K562 (cell line): ENCODE data around the gene OR11L1. TPM values are rescaled to one million over a fixed set of nuclear protein-coding genes. Genes with fewer than 3 reads are reported as not detected.

Experiments
- CHCHD3 ChIP-seq: fragments of 250-450 bp; sonication (Bioruptor Pico); IDR thresholded peaks from 2 replicates; pipeline ENCODE4 v2.1.2; 2022; ENCODE audit warnings: mild to moderate bottlenecking
- CHD1 ChIP-seq: fragments of 200-600 bp; sonication (generic); IDR thresholded peaks from one replicate; pipeline ENCODE4 v1.6.1; 2012; ENCODE audit warnings: mild to moderate bottlenecking, moderate library complexity, low read length, inconsistent platforms
- E2F5 ChIP-seq: sonication (generic); formaldehyde crosslinking; IDR thresholded peaks from 2 replicates; pipeline ENCODE4 v1.8.0; 2022; ENCODE audit warnings: mild to moderate bottlenecking, missing genetic modification reagents
- FOXJ3 ChIP-seq: sonication (generic); formaldehyde crosslinking; IDR thresholded peaks from 2 replicates; pipeline ENCODE4 v1.4.0; 2020; ENCODE audit warnings: mild to moderate bottlenecking, missing genetic modification reagents
- HDAC2 ChIP-seq: fragments of 450-650 bp; IDR thresholded peaks from 2 replicates; pipeline ENCODE4 v1.6.1; 2016; ENCODE audit warnings: mild to moderate bottlenecking
- HNRNPH1 ChIP-seq: fragments of 200-400 bp; formaldehyde crosslinking; optimal IDR thresholded peaks from 2 replicates; pipeline ENCODE3; 2017; ENCODE audit warnings: low read depth, mild to moderate bottlenecking, low read length, moderate library complexity
- NFE2L1 ChIP-seq: fragments of 450-650 bp; IDR thresholded peaks from 2 replicates; pipeline ENCODE4 v1.6.1; 2016; ENCODE audit warnings: missing genetic modification characterization, low read depth, mild to moderate bottlenecking, missing compliant biosample characterization, moderate library complexity, borderline replicate concordance
- NR0B1 ChIP-seq: fragments of 450-650 bp; IDR thresholded peaks from one replicate; pipeline ENCODE4 v1.6.1; 2018; ENCODE audit warnings: mild to moderate bottlenecking, moderate library complexity; ENCODE audit not compliant: partially characterized antibody
- OTX1 ChIP-seq: fragments of 450-650 bp; formaldehyde crosslinking; IDR thresholded peaks from 2 replicates; pipeline ENCODE4 v1.4.0; 2022; ENCODE audit warnings: mild to moderate bottlenecking
- PRMT5 ChIP-seq: sonication (generic); formaldehyde crosslinking; IDR thresholded peaks from 2 replicates; pipeline ENCODE4 v1.5.0; 2020; ENCODE audit warnings: missing genetic modification reagents
- SAFB ChIP-seq: fragments of 200-400 bp; formaldehyde crosslinking; IDR thresholded peaks from 2 replicates; pipeline ENCODE4 v1.6.1; 2017; ENCODE audit warnings: low read depth, low read length, borderline replicate concordance
- SMARCA5 ChIP-seq: fragments of 450-650 bp; IDR thresholded peaks from 2 replicates; pipeline ENCODE4 v1.6.1; 2016
- SMC3 ChIP-seq: conservative IDR thresholded peaks from 2 replicates; pipeline ENCODE4 v1.6.1; 2011; ENCODE audit warnings: low read depth, low read length, improper control_type of control experiment; ENCODE audit not compliant: insufficient read depth
- USF2 ChIP-seq: sonication (generic); formaldehyde crosslinking; IDR thresholded peaks from 2 replicates; pipeline ENCODE4 v1.5.0; 2020; ENCODE audit warnings: missing genetic modification reagents
- XRCC3 ChIP-seq: fragments of 450-650 bp; IDR thresholded peaks from 2 replicates; pipeline ENCODE4 v1.6.1; 2017; ENCODE audit warnings: mild to moderate bottlenecking, moderate library complexity
- ZNF239 ChIP-seq: fragments of 250-450 bp; sonication (Bioruptor Pico); IDR thresholded peaks from 2 replicates; pipeline ENCODE4 v1.4.0; 2020; ENCODE audit warnings: mild to moderate bottlenecking
- ZNF551 ChIP-seq: fragments of 250-450 bp; sonication (Bioruptor Pico); IDR thresholded peaks from 2 replicates; pipeline ENCODE4 v1.5.0; 2021; ENCODE audit warnings: mild to moderate bottlenecking, moderate library complexity
- ZNF717 ChIP-seq: fragments of 250-450 bp; sonication (Bioruptor Pico); IDR thresholded peaks from 2 replicates; pipeline ENCODE4 v1.5.0; 2021
- ZNF780A ChIP-seq: fragments of 250-450 bp; sonication (Bioruptor Pico); IDR thresholded peaks from 2 replicates; pipeline ENCODE4 v1.5.0; 2021; ENCODE audit warnings: mild to moderate bottlenecking
- polyA plus RNA-seq, 8 experiments: library from polyadenylated mRNA; depleted of rRNA in 4 of 8; stranded (reverse) in 5 of 8; unstranded in 3 of 8; fragments of >200 nt; fragmentation: Nextera tagmentation in 2 of 8; fragmentation: Illumina TruSeq in 1 of 8; extraction: Ambion mirVana in 2 of 8; extraction: Trizol in 1 of 8; gene quantifications; 2 replicates each; pipeline versions ENCODE4 v1.2.1 to v1.2.3, GENCODE V29; 2011 to 2014; ENCODE audit warnings: inconsistent platforms in 1 of 8, missing spikeins in 1 of 8
- total RNA-seq, 7 experiments: library from RNA; depleted of rRNA in 6 of 7; stranded (reverse); fragments of >200 nt in 6 of 7; fragmentation: Illumina TruSeq in 2 of 7; extraction: Trizol in 2 of 7; gene quantifications; 2 replicates each; pipeline versions ENCODE4 v1.2.1 to v1.2.3, GENCODE V29; 2011 to 2021; ENCODE audit warnings: low replicate concordance in 1 of 7
- TF ChIP-seq, protein P1 (sequence below): fragments of 200-800 bp; sonication (Bioruptor generic); IDR thresholded peaks from 2 replicates; pipeline ENCODE4 v1.6.1; 2017; ENCODE audit warnings: missing genetic modification characterization, missing compliant biosample characterization
- TF ChIP-seq, protein P2 (sequence below): IDR thresholded peaks from 3 replicates; pipeline ENCODE4 v1.6.1; 2011; ENCODE audit warnings: borderline replicate concordance, mild to moderate bottlenecking, moderate library complexity; ENCODE audit not compliant: insufficient read length; ENCODE audit errors: extremely low read depth
- TF ChIP-seq, protein P3 (sequence below): sonication (generic); formaldehyde crosslinking; IDR thresholded peaks from 2 replicates; pipeline ENCODE4 v1.9.0; 2022; ENCODE audit warnings: mild to moderate bottlenecking, missing genetic modification reagents

OR11L1 gene
- total and polyA plus RNA-seq, 9 of the 15 experiments (the other 6 are each of a cell fraction or from before 2014, with no cell fraction given): not detected

DNA sequence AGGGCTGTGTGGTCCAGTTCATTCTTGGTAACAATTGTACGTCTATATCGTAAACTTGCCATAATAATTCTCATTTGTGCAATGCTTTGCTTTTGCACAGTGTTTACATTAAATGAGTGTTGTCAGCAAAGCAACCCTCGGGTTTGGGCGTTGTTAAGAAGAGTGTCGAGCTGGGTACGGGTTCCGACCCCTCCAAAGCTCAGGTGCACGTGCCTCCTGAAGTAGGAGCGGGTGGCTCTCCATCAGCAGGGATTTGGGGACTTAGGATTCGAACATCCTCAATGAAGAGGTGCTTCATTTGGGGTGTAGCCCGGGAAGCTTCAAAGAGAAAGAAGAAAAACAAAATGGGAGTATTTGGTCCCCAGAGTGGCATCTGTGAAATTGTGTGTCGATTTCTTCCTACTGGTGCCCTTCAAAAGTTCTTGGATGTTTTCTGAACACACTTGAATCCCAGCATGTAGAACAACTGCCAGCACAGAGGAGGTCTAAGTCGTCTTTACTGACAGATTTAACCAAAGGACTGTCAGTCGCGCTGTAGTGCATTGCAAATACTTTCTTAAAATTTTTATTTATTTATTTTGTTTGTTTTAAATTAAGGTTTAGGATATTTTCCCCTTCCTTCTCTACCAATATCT lies 16.4 kb upstream of the OR11L1 start (continued):
- TF ChIP-seq ZNF780A (CRISPR knock-in tag) (no peak), NFE2L1 (no peak), ZNF551 (no peak), HNRNPH1 (no peak), HDAC2 (no peak), CHD1 (peak; percentile 60), SMC3 (no peak), PRMT5 (CRISPR knock-in tag) (no peak), SMARCA5 (no peak), FOXJ3 (no peak), E2F5 (CRISPR knock-in tag) (no peak), USF2 (CRISPR knock-in tag) (0 out of 2 replicates have a peak, but pooled peaks have one; percentile 7), SAFB (no peak), CHCHD3 (CRISPR knock-in tag) (no peak), ZNF239 (CRISPR knock-in tag) (no peak), ZNF717 (CRISPR knock-in tag) (no peak), XRCC3 (no peak), NR0B1 (no peak), OTX1 (CRISPR knock-in tag) (0 out of 2 replicates have a peak, but pooled peaks have one; percentile 1)
- TF ChIP-seq, protein P1, sequence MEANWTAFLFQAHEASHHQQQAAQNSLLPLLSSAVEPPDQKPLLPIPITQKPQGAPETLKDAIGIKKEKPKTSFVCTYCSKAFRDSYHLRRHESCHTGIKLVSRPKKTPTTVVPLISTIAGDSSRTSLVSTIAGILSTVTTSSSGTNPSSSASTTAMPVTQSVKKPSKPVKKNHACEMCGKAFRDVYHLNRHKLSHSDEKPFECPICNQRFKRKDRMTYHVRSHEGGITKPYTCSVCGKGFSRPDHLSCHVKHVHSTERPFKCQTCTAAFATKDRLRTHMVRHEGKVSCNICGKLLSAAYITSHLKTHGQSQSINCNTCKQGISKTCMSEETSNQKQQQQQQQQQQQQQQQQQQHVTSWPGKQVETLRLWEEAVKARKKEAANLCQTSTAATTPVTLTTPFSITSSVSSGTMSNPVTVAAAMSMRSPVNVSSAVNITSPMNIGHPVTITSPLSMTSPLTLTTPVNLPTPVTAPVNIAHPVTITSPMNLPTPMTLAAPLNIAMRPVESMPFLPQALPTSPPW (CRISPR knock-in tag): no peak; the same call in 1 of the 2 replicates
- TF ChIP-seq, protein P2, sequence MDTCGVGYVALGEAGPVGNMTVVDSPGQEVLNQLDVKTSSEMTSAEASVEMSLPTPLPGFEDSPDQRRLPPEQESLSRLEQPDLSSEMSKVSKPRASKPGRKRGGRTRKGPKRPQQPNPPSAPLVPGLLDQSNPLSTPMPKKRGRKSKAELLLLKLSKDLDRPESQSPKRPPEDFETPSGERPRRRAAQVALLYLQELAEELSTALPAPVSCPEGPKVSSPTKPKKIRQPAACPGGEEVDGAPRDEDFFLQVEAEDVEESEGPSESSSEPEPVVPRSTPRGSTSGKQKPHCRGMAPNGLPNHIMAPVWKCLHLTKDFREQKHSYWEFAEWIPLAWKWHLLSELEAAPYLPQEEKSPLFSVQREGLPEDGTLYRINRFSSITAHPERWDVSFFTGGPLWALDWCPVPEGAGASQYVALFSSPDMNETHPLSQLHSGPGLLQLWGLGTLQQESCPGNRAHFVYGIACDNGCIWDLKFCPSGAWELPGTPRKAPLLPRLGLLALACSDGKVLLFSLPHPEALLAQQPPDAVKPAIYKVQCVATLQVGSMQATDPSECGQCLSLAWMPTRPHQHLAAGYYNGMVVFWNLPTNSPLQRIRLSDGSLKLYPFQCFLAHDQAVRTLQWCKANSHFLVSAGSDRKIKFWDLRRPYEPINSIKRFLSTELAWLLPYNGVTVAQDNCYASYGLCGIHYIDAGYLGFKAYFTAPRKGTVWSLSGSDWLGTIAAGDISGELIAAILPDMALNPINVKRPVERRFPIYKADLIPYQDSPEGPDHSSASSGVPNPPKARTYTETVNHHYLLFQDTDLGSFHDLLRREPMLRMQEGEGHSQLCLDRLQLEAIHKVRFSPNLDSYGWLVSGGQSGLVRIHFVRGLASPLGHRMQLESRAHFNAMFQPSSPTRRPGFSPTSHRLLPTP: no peak
- TF ChIP-seq, protein P3, sequence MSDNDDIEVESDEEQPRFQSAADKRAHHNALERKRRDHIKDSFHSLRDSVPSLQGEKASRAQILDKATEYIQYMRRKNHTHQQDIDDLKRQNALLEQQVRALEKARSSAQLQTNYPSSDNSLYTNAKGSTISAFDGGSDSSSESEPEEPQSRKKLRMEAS (CRISPR knock-in tag): no peak
